HCT116 (cell line): ENCODE results near the gene ETFDH.

Source experiments
- REST ChIP-seq: IDR thresholded peaks from 2 replicates; pipeline ENCODE4 v1.6.1; 2012; ENCODE audit warnings: low read depth
- TCF7L2 ChIP-seq: IDR thresholded peaks from 2 replicates; pipeline ENCODE4 v1.7.0; 2011; ENCODE audit warnings: borderline replicate concordance, inconsistent platforms; ENCODE audit not compliant: insufficient read depth, insufficient read length; ENCODE audit errors: extremely low read depth
- TF ChIP-seq, protein P1 (sequence below), 3 experiments: fragments of 200-600 bp in 1 of 3; sonication (generic) in 1 of 3; IDR thresholded peaks in 2 of 3; conservative IDR thresholded peaks in 1 of 3; 2 replicates each; pipeline ENCODE4 v1.5.1; 2012 to 2017; ENCODE audit warnings: low read depth in 2 of 3, low read length in 2 of 3, antibody characterized with exemption in 1 of 3, borderline replicate concordance in 1 of 3, control low read depth in 1 of 3, mild to moderate bottlenecking in 1 of 3, mixed read lengths in 1 of 3, mixed run types in 1 of 3, moderate library complexity in 1 of 3; ENCODE audit not compliant: insufficient read depth in 1 of 3

DNA sequence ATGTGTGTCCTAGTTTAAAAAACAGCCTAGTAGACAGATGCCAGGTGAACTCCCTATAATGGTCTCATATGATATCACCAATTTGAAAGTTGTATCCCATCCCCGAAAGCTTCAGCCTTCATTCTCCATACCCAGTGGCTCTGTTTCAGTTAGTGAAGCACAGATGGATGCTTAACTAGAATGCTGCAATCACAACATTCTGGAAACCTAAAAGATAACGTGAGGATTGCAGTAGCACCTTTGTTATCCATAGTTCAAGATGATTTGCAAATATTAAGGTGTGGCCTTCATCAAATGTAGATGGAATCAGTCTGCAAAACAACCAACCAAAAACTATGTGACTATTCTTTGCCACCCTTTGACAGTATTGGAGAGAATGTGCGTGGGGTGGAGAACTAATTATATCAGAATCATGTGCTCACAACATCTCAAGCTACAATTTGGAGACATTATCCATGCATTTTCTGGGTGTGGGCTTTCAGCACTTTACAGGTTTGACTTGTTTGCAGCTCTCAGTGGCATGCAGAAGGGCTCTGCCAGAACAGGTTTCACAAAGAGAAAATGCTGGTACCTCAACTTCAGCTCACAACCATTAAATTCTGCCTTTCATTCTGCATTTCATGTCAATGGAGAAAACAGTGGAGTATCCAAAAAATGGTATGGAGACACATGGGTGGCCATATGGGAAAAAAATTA is 69.4 kb downstream of the ETFDH start:
- TF ChIP-seq, protein P1, sequence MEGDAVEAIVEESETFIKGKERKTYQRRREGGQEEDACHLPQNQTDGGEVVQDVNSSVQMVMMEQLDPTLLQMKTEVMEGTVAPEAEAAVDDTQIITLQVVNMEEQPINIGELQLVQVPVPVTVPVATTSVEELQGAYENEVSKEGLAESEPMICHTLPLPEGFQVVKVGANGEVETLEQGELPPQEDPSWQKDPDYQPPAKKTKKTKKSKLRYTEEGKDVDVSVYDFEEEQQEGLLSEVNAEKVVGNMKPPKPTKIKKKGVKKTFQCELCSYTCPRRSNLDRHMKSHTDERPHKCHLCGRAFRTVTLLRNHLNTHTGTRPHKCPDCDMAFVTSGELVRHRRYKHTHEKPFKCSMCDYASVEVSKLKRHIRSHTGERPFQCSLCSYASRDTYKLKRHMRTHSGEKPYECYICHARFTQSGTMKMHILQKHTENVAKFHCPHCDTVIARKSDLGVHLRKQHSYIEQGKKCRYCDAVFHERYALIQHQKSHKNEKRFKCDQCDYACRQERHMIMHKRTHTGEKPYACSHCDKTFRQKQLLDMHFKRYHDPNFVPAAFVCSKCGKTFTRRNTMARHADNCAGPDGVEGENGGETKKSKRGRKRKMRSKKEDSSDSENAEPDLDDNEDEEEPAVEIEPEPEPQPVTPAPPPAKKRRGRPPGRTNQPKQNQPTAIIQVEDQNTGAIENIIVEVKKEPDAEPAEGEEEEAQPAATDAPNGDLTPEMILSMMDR (IDR thresholded peaks at IDR 0.05 in 2 of 3, conservative IDR thresholded peaks at IDR 0.05 in 1 of 3; ENCODE audit: borderline replicate concordance in 1 of 3, insufficient read depth in 1 of 3, low read depth in 2 of 3, low read length in 2 of 3), result no peak
- TF ChIP-seq TCF7L2 (no peak), REST (no peak)
